GM19193 (cell line): ENCODE results near the gene YEATS4.

Experiments
- POLR2A ChIP-seq: IDR thresholded peaks from 4 replicates; pipeline ENCODE4 v1.6.1; 2011; ENCODE audit not compliant: insufficient read depth, insufficient read length; ENCODE audit errors: extremely low read depth

YEATS4 gene

DNA sequence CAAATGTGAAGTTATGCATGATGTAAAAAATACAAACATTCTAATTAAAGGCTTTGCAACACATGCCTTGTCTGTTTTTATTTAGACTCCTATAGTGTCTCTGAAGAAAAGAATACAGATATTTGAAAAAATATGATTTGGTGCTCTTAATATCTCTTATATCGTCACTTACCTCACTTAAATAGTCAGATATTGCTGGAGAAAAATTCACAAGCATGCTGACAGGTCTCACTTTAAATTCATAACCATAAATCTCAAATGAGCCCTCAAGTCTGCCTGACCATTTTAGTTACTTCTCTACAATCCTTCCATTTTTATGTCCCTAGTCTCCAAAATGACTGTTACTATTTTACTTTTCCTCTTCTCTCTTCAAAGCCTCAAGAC, 5.4 kb upstream of the YEATS4 start:
- TF ChIP-seq POLR2A = no peak

DNA sequence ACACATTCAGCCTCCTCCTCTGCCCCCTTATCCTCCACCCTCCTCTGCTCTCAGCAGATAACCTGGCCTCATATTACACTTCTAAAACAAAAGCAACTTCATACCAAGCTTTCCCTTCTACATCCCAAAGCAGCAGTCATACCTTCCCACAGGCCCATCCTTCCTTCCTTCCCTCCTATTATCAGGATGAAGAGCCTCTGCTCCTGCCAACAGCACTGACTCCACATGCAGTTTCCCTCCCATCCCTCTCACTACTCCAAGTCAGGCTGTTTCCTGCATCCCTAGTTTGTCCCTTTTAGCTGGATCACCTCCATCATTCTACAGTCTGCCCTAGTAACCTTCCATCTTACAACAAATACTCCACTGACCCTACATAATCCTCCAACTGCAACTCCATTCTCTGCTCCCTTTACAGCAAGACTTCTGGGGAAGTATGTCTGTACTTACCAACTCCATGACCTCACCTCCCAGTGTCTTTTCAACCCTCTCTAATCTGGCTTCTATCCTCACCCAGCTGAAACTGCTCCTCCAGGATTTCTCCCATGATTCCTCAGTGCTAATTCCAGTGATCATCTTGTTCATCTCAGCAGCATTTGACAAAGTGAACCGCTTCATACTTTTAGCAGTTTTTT, 4.9 kb upstream of the YEATS4 start:
- no peak for TF ChIP-seq POLR2A

DNA sequence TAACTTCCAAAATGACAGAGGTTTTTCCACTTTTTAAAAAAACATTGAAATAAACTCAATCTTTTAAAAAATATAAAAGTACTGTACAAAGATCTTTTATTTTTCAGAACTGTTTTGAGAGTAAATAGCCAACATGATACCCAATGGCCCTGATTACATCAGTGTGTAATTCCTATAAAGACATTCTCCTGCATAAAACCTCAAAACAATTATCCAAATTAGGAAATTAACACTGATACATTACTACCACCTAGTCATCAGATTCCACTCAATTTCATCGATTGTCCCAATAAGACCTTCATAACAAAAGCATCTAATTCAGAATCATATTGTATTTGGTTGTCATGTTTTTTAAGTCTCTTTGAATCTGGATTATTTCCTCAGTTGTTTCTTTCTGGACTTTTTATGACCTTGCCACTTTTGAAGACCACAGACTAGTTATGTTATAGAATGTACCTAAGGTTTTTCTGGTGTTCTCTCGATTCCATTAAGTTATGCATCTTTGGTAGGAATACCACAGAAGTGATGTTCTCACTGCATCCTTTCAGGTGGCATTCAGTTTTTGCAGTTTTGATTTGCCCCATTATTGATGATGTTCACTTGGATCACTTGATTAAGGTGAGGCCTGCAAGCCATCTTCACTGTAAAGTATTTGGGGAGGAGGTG, 4.0 kb upstream of the YEATS4 start:
- no peak for TF ChIP-seq POLR2A

DNA sequence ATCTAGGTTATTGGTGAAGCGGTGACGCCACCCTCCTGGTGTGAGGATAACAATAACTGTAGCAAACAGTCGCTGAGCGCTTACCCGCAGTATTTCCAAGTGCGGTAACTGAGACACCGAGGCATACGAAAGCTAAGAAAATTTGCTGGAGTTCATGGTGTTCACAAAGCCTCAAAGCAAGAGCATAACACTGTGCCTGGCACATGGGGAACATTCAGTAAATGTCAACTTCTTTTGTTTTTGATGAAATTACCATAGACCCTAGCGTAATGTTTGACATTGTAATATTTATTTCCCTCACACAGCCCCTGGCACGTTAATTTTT, 767 bp downstream of the YEATS4 start:
- TF ChIP-seq POLR2A = no peak

DNA sequence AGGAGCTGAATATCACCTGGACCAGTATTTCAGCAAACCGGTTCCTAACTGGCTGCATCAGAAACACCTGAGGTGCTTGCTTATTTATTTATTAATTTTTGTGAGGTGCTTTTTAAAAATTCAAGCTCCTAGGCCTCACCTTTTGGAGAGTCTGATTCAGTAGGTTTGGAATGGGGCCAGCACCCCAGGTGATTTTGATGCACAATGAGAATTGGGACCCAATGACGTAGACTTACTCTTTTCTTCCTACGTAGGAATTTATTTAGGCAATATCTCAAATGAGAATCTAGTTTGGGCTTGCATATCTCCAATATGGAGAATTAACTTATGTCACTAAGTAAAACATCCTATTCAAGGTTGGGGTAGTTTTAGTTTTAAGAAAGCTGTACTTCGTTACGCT, 7.3 kb downstream of the YEATS4 start:
- TF ChIP-seq POLR2A = no peak

DNA sequence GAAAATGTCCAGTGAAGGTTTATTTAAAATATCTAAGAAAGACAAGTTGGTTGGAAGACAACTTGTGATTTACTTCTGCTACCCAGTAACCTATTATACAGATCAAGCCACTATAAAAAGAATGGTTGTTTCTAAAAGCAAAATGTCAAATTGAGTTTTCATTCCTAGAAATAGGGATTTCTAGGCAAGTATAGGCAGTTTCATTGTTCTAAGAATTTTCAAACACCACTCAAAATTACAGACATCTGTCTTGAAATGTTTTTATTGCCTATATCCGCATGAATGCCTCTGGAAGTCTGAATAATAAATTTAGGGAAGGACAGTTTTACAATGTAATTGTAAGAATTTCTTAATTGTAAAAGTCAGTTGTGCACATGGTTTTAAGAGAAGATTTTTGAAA, 8.6 kb downstream of the YEATS4 start:
- TF ChIP-seq POLR2A = no peak

DNA sequence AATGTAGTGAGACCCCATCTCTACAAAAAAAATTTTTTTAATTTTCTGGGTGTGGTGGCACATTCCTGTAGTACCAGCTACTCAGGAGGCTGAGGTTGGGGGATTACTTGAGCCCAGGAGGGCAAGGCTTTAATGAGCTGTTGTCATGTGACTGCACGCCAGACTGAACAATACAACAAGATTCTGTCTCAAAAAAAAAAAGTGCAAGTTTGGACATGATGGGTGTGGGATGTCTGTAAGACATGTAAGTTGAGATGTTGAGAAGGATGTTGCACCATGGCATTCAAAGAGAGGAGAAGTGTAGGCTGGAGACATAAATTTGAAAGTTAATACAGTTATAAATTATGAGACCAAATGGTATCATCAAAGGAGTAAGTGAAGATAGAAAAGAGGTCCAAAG, 23.5 kb downstream of the YEATS4 start:
- TF ChIP-seq POLR2A = no peak

DNA sequence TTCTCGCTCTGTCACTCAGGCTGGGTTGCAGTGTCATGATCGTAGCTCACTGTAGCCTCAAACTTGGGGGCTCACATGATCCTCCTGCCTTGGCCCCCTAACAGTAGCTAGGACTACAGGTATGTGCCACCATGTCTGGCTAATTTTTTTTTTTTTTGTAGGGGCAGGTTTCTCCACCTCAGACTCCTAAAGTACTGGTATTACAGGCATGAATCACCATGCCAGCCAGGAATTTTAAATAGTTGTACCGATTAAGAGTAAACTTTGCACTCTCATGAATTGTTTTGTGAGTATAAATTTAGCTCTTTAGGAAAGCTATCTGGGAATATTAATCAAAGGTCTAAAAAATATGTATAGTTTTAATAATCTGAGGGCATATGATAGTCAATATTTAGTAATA, 25.5 kb downstream of the YEATS4 start:
- TF ChIP-seq POLR2A = no peak

DNA sequence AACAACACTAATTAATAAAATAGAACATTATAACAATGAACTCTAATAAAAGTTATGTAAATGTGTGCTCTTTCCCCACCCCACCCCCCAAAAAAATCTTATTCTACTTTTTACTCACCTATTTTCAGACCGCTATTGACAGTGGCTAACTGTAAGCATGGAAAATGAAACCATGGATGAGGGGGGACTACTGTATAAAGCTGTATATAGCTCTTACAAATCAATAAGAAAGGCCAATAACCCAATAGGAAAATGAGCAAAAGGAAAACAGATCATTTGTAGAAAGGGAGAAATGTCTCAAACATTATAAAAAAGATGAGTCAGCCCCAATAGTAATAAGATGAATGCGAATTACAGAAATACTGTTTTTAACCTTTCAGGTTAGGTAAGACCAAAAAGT, 27.4 kb downstream of the YEATS4 start:
- no peak for TF ChIP-seq POLR2A

DNA sequence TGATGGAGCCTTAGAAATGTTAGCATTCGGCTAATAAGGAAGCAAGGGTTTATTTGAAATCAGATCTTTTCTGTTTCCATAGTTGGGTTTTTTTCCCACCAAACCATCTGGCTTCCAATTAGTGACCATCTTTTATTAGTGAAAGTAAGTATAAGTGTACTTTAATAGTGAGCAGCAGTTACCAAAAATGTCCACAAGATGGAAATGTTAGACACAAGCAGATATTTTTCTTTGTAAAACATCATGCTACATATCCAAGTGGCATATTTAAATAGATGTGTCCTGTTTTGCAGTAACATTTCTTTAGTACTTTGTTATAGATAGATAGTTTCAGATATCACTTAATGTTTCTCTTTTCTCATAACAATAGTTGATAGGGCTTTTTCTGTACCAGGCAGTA, 28.8 kb downstream of the YEATS4 start:
- no peak for TF ChIP-seq POLR2A

DNA sequence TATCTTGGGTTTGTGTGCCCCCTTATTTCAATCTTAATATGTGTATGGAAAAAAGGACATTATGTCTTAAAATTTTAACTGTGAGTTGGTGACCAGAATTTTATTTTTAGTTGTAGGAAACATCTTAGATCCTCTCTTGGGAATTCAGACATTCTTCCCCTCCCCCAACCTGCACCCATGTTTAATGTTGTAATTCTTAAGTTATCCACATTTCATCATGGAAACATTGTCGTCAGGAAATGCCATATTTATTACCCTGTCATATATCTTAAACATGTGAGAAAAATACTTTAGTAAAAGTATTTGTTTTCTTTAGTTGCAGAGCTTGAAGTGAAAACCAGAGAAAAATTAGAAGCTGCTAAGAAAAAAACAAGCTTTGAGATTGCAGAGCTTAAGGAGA, 30.3 kb downstream of the YEATS4 start:
- no peak for TF ChIP-seq POLR2A

DNA sequence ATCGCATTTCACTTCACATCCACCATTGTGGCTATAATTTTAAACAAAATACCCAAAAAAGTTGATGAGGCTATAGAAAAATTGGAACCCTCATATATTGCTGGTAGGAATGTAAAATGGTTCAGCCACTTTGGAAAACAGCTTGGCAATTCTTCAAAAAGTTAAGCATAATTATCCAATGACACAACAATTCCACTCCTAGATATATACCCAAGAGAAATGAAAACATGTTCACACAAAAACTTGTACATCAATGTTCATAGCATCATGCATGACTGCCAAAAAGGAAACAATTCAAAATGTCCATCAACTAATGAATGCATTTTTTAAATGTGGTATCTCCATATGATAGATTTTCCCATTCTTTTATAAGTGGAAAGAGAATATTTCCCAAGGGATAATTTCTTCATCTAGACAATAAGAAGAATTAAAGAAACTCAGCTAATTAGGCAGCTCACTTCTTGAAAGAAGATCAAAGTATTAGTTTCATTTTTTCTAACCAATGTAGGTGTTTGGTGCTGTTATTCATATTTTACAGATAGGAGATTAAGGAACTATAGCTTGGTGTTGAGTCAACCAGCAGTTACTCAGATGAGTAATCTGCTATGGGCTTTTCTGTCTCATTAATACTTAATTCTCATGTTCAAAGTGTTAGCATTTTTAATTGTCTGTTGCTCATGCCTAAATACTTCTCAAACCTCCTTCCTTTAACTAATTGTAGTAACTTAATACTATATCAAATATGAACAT, 32.8 kb downstream of the YEATS4 start:
- TF ChIP-seq POLR2A = no peak

DNA sequence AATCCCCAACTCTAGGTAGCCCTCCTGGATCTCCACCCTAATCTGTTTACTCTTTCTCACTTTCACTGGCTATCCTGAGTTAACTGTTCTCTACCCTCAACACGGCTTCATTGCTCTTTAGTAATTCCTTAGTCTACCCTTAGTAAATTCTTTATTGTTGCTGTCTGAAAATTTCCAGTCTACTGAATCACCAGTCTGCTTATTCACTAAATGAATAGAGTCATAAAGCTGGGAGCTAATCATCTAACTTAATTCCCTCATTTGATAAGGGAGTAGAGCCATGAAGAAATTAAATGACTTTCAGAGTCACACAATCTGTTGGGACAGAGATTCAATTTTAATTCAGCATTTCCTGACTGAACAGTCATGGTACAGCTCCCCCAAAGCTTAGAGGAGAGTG, 36.5 kb downstream of the YEATS4 start:
- no peak for TF ChIP-seq POLR2A

DNA sequence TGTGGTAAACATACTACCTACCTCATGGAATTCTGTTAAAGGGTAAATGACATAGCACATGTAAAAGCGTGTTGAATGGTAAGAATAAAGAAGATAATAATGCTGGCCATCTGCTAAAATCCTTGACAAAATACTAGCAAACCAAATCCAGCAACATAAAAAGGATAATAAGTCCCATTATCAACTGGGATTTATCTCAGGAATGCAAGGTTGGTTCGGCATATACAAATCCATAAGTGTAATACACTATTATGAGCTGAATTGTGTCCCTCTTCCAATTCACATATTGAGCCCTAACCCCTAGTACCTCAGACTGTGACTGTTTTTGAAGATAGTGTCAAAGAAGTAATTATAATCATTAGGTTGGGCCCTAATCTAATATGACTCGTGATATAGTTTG, 37.4 kb downstream of the YEATS4 start:
- no peak for TF ChIP-seq POLR2A

DNA sequence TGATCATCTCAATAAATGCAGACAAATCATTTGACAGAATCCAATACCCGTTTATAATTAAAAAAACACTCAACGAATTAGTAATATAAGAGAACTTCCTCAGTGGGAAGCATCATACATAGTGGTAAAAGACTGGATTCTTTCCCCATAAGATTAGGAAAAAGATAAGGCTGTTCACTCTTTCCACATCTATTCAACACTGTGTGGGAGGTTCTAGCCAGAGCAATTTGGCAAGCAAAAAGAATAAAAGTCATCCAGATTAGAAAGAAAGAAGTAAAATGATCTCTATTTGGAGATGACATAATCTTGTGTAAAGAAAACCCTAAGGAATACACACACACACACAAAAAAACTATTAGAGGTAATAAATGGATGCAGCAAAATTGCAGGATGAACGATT, 38.4 kb downstream of the YEATS4 start:
- no peak for TF ChIP-seq POLR2A

DNA sequence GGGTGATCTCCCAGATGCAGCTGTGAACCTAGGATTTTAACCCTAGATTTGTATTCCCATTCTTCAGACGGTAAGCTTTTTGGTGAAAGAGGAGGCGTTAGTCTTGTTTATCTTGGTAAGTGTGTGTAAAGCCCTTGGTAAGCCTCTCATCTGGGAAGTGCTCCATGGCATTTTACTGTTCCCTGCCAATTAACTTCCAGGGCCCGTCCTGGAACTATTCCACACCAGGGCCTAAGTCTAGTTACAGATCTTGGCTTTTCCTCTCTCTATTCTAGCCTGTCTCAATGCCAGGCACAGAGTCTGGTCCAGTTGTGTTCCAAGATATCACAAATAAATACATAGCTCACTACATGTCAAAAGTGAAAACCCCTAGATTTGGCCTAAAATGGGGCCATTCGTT, 42.4 kb downstream of the YEATS4 start:
- no peak for TF ChIP-seq POLR2A
